Measurements from ENCODE around the gene CTTNBP2. TPM values are rescaled to one million over a fixed set of nuclear protein-coding genes. Genes with fewer than 3 reads are reported as not detected.

The CTTNBP2 gene
- total and polyA plus RNA-seq, 2 of the 13 experiments (the other 11 are each of a cell fraction or from before 2014, with no cell fraction given) = not detected

DNA sequence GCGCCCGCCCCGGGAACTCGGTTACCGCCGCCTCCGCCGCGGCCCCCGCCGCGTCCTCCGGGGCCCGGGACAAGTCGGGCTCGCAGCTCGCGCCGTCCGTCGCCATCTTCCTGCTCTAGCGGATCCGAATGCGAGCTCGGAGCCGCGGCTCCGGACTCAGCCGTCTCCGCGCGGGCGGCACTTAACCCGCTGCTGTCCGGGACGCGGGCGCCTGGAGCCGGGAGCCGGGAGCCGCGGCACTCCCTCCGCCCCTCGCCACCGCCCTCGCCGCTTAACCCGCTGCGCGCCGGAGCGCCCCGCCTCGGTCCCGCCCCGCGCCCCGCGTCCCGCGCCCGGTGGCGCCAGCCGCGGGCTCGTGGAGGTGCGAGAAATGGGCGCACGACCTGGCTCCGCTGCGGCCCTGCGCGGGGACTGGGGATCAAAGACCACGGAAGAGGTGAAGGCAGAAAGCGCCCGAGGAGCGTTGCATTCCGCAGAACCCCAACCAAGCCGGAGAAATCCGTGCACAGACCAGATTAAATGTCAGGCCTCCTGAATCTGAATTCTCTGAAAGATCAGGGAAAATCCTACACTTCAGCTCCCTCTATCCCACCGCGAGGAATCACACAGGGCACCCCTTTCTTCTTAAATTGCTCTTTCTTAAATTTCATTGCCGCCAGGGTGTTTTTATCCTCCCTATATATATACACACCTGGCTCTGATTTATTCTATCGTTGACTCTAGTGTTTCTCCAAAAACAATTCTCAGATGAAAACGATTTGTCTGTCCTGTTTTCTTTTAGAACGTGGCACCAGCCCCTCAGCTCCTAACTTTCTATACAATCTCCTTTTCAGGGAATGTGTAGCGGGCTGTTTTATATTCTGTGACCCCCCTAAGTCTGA is at the start of gene CTTNBP2 (continued):
- TF ChIP-seq MATR3 (CRISPR knock-in tag; IDR thresholded peaks at IDR 0.05) = no peak
- no peak for TF ChIP-seq ZNF550 (CRISPR knock-in tag; IDR thresholded peaks at IDR 0.05; ENCODE audit: borderline replicate concordance)

DNA sequence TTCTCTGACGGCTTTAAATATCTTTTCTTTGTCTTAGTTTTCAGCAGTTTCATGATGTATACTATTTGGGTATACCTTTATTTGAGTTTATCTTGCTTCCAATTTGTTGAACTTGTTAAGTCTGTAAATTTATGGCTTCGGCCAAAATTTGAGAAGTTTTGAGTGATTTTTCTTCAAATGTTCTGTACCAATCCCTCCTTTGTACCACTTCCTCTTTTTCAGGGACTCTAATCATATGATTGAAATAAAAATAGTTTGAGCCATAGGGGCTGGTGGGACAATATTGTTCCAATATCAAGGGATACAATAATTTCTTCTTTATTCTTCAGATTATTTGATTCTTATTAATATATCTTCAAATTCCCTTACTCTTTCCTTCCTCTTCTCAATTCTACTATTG is 43.1 kb upstream of the CTTNBP2 start:
- no peak overlapping the region for H3K4me2 ChIP-seq (ENCODE audit: low read depth, low read length)
- H3K9me3 ChIP-seq (ENCODE audit: low read length) = no peaks in the 10 kb centered on the region
- intact Hi-C loops (cut with micrococcal nuclease; ENCODE audit: unreplicated experiment) = no loop called here
- no peak overlapping the region for H3K9ac ChIP-seq (ENCODE audit: insufficient read depth, low read depth, low read length)
- no peaks in the 10 kb centered on the region for H4K20me1 ChIP-seq (ENCODE audit: insufficient read depth, low read length)
- no peaks in the 10 kb centered on the region for H3K36me3 ChIP-seq (replicated peaks in 1 of 2; ENCODE audit: control insufficient read depth in 1 of 2, insufficient read depth in 2 of 2, low read length in 2 of 2)
- TF ChIP-seq SATB2 (CRISPR knock-in tag; IDR thresholded peaks at IDR 0.05) = no peak
- TF ChIP-seq RAD21 (CRISPR knock-in tag; IDR thresholded peaks at IDR 0.05) = no peak
- TF ChIP-seq ZMAT3 (CRISPR knock-in tag; conservative IDR thresholded peaks at IDR 0.05) = no peak
- TF ChIP-seq, protein P1, sequence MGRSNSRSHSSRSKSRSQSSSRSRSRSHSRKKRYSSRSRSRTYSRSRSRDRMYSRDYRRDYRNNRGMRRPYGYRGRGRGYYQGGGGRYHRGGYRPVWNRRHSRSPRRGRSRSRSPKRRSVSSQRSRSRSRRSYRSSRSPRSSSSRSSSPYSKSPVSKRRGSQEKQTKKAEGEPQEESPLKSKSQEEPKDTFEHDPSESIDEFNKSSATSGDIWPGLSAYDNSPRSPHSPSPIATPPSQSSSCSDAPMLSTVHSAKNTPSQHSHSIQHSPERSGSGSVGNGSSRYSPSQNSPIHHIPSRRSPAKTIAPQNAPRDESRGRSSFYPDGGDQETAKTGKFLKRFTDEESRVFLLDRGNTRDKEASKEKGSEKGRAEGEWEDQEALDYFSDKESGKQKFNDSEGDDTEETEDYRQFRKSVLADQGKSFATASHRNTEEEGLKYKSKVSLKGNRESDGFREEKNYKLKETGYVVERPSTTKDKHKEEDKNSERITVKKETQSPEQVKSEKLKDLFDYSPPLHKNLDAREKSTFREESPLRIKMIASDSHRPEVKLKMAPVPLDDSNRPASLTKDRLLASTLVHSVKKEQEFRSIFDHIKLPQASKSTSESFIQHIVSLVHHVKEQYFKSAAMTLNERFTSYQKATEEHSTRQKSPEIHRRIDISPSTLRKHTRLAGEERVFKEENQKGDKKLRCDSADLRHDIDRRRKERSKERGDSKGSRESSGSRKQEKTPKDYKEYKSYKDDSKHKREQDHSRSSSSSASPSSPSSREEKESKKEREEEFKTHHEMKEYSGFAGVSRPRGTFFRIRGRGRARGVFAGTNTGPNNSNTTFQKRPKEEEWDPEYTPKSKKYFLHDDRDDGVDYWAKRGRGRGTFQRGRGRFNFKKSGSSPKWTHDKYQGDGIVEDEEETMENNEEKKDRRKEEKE (IDR thresholded peaks at IDR 0.05) = no peak
- no peak for TF ChIP-seq PPARG (CRISPR knock-in tag; conservative IDR thresholded peaks at IDR 0.05)
- TF ChIP-seq ZNF441 (CRISPR knock-in tag; IDR thresholded peaks at IDR 0.05; ENCODE audit: borderline replicate concordance) = no peak
- TF ChIP-seq ZFP41 (CRISPR knock-in tag; IDR thresholded peaks at IDR 0.05; ENCODE audit: borderline replicate concordance) = no peak
- H3K4me1 ChIP-seq (ENCODE audit: insufficient read depth, low read length) = no peaks in the 10 kb centered on the region
- no peaks in the 10 kb centered on the region for H3K27me3 ChIP-seq (ENCODE audit: control insufficient read depth in 1 of 2, insufficient read depth in 2 of 2, low read length in 2 of 2)
- no peak for ATAC-seq
- CTCF ChIA-PET (ENCODE audit: low intra/inter-chr PET ratio, low total read pairs) = no interaction called here
- no peak overlapping the region for H3K4me3 ChIP-seq (replicated peaks in 1 of 3; ENCODE audit: insufficient read depth in 1 of 3, low read depth in 2 of 3, low read length in 3 of 3)
- no peak for FAIRE-seq
- in situ Hi-C loops (cut with HindIII; ENCODE audit: extremely low pct_ligation_motif_present, low pct_unique_long_range_greater_than_20kb) = no loop called here
- BruUV-seq (replicated peaks) = no TSS peak
- 2% methylated on average over 2 of the region's 2 CpGs for WGBS (ENCODE audit: low lambda C conversion rate)
- no peak overlapping the region for H3K27ac ChIP-seq (ENCODE audit: extremely low read length, insufficient read depth, low read length)
- DNase-seq (ENCODE audit: low spot score) = no peak
- no peaks in the 10 kb centered on the region for H3K79me2 ChIP-seq (ENCODE audit: insufficient read depth, low read length)
- no peak overlapping the region for H2AFZ ChIP-seq (ENCODE audit: low read length)
- POLR2A ChIA-PET = no interaction called here

Data from HepG2 (cell line).